Gastrocnemius medialis (tissue), 4 donors: ENCODE measurements around the gene ITGB2.

Experiments used
- CTCF ChIP-seq, 5 experiments: fragments of 450-650 bp in 3 of 5; fragments of 200-600 bp in 2 of 5; sonication (generic) in 2 of 5; IDR thresholded peaks in 4 of 5; conservative IDR thresholded peaks in 1 of 5; 1 replicate in 4 of 5; 2 replicates in 1 of 5; pipeline ENCODE4 v1.5.1; 2016 to 2019; ENCODE audit warnings: antibody characterized with exemption in 5 of 5, mild to moderate bottlenecking in 3 of 5, moderate library complexity in 3 of 5
- POLR2A ChIP-seq, 2 donors: fragments of 450-650 bp; IDR thresholded peaks; one replicate each; pipeline ENCODE4 v1.6.1; 2017; ENCODE audit warnings: antibody characterized with exemption in 2 of 2, mild to moderate bottlenecking in 2 of 2, moderate library complexity in 2 of 2

- TF ChIP-seq POLR2A (IDR thresholded peaks at IDR 0.05) = no peak
- no peak for TF ChIP-seq CTCF (IDR thresholded peaks at IDR 0.05 in 4 of 5, conservative IDR thresholded peaks at IDR 0.05 in 1 of 5)
Observed at GRCh38 chr21:44854391-44854663, 66.4 kb downstream of the ITGB2 start.
